Left colon (tissue), 2 donors: ENCODE measurements around the gene FRMPD4. TPM values are rescaled to one million over a fixed set of nuclear protein-coding genes. Genes with fewer than 3 reads are reported as not detected.
"Not testable (repeated sequence)": the region's sequence is repeated elsewhere in the genome, so short reads cannot be mapped to it uniquely, and the experiment has no call there.

Experiments
- ATAC-seq: fragments of 200-7000 bp; cut with Tn5 transposase; one replicate; pipeline ENCODE4 v1.9.1; 2020; ENCODE audit warnings: mild to moderate bottlenecking, moderate library complexity
- DNase-seq, 2 donors: peaks; one replicate each; pipeline ENCODE4 v3.0.0-alpha.2; 2020
- intact Hi-C, 2 donors: fragments of 100-400 bp; cut with DNase I in 1 of 2; cut with micrococcal nuclease in 1 of 2; formaldehyde crosslinking; loops; one replicate each; pipeline versions ENCODE4 v1.11.2 to v1.14.0; 2022; cut with DNase I, micrococcal nuclease
- total RNA-seq, 2 donors: library from RNA; stranded (reverse); fragmentation: NEBNext Ultra II Directional; extraction: Animal tissue kit (Norgen Biotek cat#: 25700); gene quantifications; one replicate each; pipeline ENCODE4 v1.2.1, GENCODE V29; 2021
- donor health status: DM: no; HTN: no; CAD: no.
- donor health status: DM: yes; HTN: yes; CAD: no.

The FRMPD4 gene
- total RNA-seq, 2 donors from 2014 or later = 0.03 to 0.59 TPM

- ATAC-seq (no peak), DNase-seq (no peak)
- intact Hi-C loops = no loop called here
These were observed 324.8 kb downstream of the FRMPD4 start for GRCh38 chrX:12463052-12463451.

GRCh38 chrX:12463873-12464272 is 325.6 kb downstream of the FRMPD4 start:
- intact Hi-C loops = no loop called here
- no peak for ATAC-seq
- DNase-seq = no peak

- ATAC-seq (no peak), DNase-seq (no peak)
- intact Hi-C loops = no loop called here
These were observed 329.0 kb downstream of the FRMPD4 start for GRCh38 chrX:12467321-12467720.

GRCh38 chrX:12469296-12469695 is 331.0 kb downstream of the FRMPD4 start:
- intact Hi-C loops = no loop called here
- no peak for DNase-seq
- ATAC-seq = no peak

- ATAC-seq (no peak), DNase-seq (no peak)
- intact Hi-C loops = no loop called here
These were observed 332.8 kb downstream of the FRMPD4 start for GRCh38 chrX:12471061-12471460.

- ATAC-seq (no peak), DNase-seq (no peak)
- intact Hi-C loops = no loop called here
These were observed 342.7 kb downstream of the FRMPD4 start for GRCh38 chrX:12480956-12481355.

GRCh38 chrX:12488220-12488619 is 349.9 kb downstream of the FRMPD4 start:
- intact Hi-C loops = no loop called here
- DNase-seq = no peak
- ATAC-seq = no peak

- DNase-seq (no peak), ATAC-seq (no peak)
- intact Hi-C loops = no loop called here
These were observed 350.5 kb downstream of the FRMPD4 start for GRCh38 chrX:12488771-12489170.

GRCh38 chrX:12489341-12489740 is 351.1 kb downstream of the FRMPD4 start:
- no peak for ATAC-seq
- DNase-seq = no peak
- intact Hi-C loops = no loop called here

- ATAC-seq = no peak
- intact Hi-C loops = no loop called here
These were observed 356.3 kb downstream of the FRMPD4 start for GRCh38 chrX:12494400-12495138.

GRCh38 chrX:12496343-12496742 is 358.1 kb downstream of the FRMPD4 start:
- DNase-seq (no peak), ATAC-seq (no peak)
- intact Hi-C loops = no loop called here

More at GRCh38 chrX:12494400-12495138, 356.3 kb downstream of the FRMPD4 start:
- DNase-seq = no peak

- ATAC-seq (no peak), DNase-seq (no peak)
- intact Hi-C loops = no loop called here
These were observed 359.7 kb downstream of the FRMPD4 start for GRCh38 chrX:12497832-12498591.

- no peak for DNase-seq
- intact Hi-C loops = no loop called here
- no peak for ATAC-seq
These were observed 366.9 kb downstream of the FRMPD4 start for GRCh38 chrX:12505127-12505526.

- intact Hi-C loops, DNase-seq, ATAC-seq: not testable (repeated sequence)
These were observed 377.1 kb downstream of the FRMPD4 start for GRCh38 chrX:12515384-12515783.

GRCh38 chrX:12526306-12526705 is 388.0 kb downstream of the FRMPD4 start:
- intact Hi-C loops = no loop called here
- DNase-seq (no peak), ATAC-seq (no peak)

- DNase-seq, intact Hi-C loops, ATAC-seq: not testable (repeated sequence)
These were observed 399.8 kb downstream of the FRMPD4 start for GRCh38 chrX:12538096-12538495.

- DNase-seq, ATAC-seq, intact Hi-C loops: not testable (repeated sequence)
These were observed 404.0 kb downstream of the FRMPD4 start for GRCh38 chrX:12542251-12542650.

- no peak for DNase-seq
- no peak for ATAC-seq
These were observed 410.1 kb downstream of the FRMPD4 start for GRCh38 chrX:12548341-12548740.

GRCh38 chrX:12548746-12549145 is 410.5 kb downstream of the FRMPD4 start:
- ATAC-seq (no peak), DNase-seq (no peak)
- intact Hi-C loops = no loop called here

More at GRCh38 chrX:12548341-12548740, 410.1 kb downstream of the FRMPD4 start:
- intact Hi-C loops = no loop called here

- no peak for ATAC-seq
- intact Hi-C loops = no loop called here
- DNase-seq = no peak
These were observed 415.9 kb downstream of the FRMPD4 start for GRCh38 chrX:12554206-12554605.
